Left ventricle myocardium inferior (tissue), 1 donor: ENCODE data around the gene KCTD16. TPM values are rescaled to one million over a fixed set of nuclear protein-coding genes. Genes with fewer than 3 reads are reported as not detected.

ENCODE experiments used
- DNase-seq: peaks from one replicate; pipeline ENCODE4 v3.0.0-alpha.2; 2020
- H3K27ac ChIP-seq: fragments of 200-600 bp; replicated peaks from 2 replicates; pipeline ENCODE4 v1.8.0; 2021
- H3K27me3 ChIP-seq: fragments of 200-600 bp; 2 replicates; pipeline ENCODE4 v1.8.0; 2021; ENCODE audit warnings: low read depth
- H3K36me3 ChIP-seq: fragments of 200-600 bp; 2 replicates; pipeline ENCODE4 v1.8.0; 2021
- H3K4me1 ChIP-seq: fragments of 200-600 bp; 2 replicates; pipeline ENCODE4 v1.8.0; 2021
- H3K4me3 ChIP-seq: fragments of 200-600 bp; 2 replicates; pipeline ENCODE4 v1.8.0; 2021; ENCODE audit warnings: mild to moderate bottlenecking, moderate library complexity
- H3K9me3 ChIP-seq: fragments of 200-600 bp; replicated peaks from 2 replicates; pipeline ENCODE4 v1.8.0; 2021
- intact Hi-C: fragments of 100-400 bp; cut with micrococcal nuclease; formaldehyde crosslinking; loops from one replicate; pipeline ENCODE4 v1.11.0; 2022
- total RNA-seq: library from RNA; stranded (reverse); fragmentation: NEBNext Ultra II Directional; extraction: Animal tissue kit (Norgen Biotek cat#: 25700); gene quantifications from one replicate; pipeline ENCODE4 v1.2.1, GENCODE V29; 2021
- TF ChIP-seq, protein P1 (sequence below): fragments of 200-600 bp; IDR thresholded peaks from 2 replicates; pipeline ENCODE4 v1.8.0; 2021; ENCODE audit warnings: antibody characterized with exemption, mild to moderate bottlenecking, borderline replicate concordance
- donor health status: DM: no; HTN: yes; CAD: no; lungs with severe emphysema.

Gene KCTD16
- total RNA-seq, 1 donor from 2014 or later, result 0.08 TPM

DNA sequence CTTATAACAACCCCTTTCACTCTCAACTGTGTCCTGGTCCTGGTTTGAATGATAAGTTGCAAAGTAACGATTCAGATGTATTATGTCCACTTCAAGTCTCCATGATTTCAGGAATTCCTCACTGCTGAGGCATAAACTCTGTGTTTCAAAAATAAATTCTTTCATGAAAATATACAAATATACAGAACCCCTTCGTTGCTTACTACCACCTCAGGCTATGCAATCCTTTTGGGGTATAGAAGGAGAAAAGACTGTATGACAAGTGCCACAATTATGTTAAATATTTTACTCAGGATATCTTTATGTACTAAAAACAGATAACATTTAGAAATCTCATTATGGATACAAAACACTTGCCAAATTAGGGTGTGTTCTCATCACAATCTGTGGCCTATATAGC is 190.7 kb downstream of the KCTD16 start:
- intact Hi-C loops, result no loop called here
- H3K36me3 ChIP-seq, result no peaks in the 10 kb centered on the region
- peaks cover 4% of the 10 kb centered on the region for H3K9me3 ChIP-seq
- H3K4me3 ChIP-seq, result no peak overlapping the region
- no peak overlapping the region for H3K27ac ChIP-seq
- DNase-seq, result no peak
- TF ChIP-seq, protein P1, sequence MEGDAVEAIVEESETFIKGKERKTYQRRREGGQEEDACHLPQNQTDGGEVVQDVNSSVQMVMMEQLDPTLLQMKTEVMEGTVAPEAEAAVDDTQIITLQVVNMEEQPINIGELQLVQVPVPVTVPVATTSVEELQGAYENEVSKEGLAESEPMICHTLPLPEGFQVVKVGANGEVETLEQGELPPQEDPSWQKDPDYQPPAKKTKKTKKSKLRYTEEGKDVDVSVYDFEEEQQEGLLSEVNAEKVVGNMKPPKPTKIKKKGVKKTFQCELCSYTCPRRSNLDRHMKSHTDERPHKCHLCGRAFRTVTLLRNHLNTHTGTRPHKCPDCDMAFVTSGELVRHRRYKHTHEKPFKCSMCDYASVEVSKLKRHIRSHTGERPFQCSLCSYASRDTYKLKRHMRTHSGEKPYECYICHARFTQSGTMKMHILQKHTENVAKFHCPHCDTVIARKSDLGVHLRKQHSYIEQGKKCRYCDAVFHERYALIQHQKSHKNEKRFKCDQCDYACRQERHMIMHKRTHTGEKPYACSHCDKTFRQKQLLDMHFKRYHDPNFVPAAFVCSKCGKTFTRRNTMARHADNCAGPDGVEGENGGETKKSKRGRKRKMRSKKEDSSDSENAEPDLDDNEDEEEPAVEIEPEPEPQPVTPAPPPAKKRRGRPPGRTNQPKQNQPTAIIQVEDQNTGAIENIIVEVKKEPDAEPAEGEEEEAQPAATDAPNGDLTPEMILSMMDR, result no peak
- H3K4me1 ChIP-seq, result no peaks in the 10 kb centered on the region
- peaks cover 23% of the 10 kb centered on the region for H3K27me3 ChIP-seq

DNA sequence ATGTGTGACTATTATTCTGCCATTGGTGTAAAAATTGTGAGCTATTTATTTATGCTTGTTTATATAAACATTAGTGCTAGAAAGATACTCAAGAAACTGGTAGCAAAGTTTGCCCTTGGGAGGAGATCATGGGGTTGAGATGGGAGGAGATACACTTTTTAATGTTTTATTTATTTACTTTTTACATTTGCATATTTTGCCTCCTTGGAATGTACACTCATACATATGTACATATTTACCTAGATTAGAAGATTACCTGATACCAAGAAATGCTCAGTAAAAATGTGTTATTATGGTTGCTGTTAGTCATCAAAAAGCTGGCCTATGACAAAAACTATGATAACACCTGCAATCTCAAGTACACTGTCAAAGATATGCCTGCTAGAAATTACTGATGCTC is 195.2 kb downstream of the KCTD16 start:
- no peak overlapping the region for H3K4me3 ChIP-seq
- no peak overlapping the region for H3K27ac ChIP-seq
- no peaks in the 10 kb centered on the region for H3K4me1 ChIP-seq
- DNase-seq, result no peak
- TF ChIP-seq, protein P1, result no peak
- no peaks in the 10 kb centered on the region for H3K9me3 ChIP-seq
- intact Hi-C loops, result no loop called here
- H3K36me3 ChIP-seq, result no peaks in the 10 kb centered on the region
- peaks cover 19% of the 10 kb centered on the region for H3K27me3 ChIP-seq

DNA sequence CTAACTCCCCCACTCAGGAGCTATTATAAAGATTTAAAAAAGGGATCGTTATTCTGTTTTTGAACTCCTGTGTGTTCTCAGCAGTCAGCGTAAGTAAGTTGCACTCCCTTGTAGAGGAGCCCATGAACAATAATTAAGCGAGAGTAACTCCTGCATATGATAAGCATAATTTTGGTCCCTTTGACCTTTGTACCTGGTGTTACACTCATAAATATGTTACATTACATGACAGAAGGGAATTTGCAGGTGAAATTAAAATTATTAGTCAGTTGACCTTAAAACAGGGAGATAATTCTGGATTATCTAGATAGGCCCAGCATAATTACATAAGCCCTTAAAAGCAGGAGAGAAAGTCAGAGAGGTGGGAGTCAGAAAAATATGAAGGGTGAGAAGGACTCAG is 197.3 kb downstream of the KCTD16 start:
- no peak for DNase-seq
- H3K27me3 ChIP-seq, result peaks cover 16% of the 10 kb centered on the region
- no peaks in the 10 kb centered on the region for H3K36me3 ChIP-seq
- H3K9me3 ChIP-seq, result no peaks in the 10 kb centered on the region
- H3K4me3 ChIP-seq, result no peak overlapping the region
- TF ChIP-seq, protein P1, result no peak
- no peaks in the 10 kb centered on the region for H3K4me1 ChIP-seq
- no peak overlapping the region for H3K27ac ChIP-seq
- intact Hi-C loops, result no loop called here

- Histone ChIP-seq H3K36me3 (no peaks in the 10 kb centered on the region), H3K27me3 (peaks cover 11% of the 10 kb centered on the region)
- TF ChIP-seq, protein P1, result no peak
These were observed 197.9 kb downstream of the KCTD16 start for GRCh38 chr5:144368556-144368955.

GRCh38 chr5:144369006-144369405 is 198.3 kb downstream of the KCTD16 start:
- H3K4me1 ChIP-seq, result no peaks in the 10 kb centered on the region
- TF ChIP-seq, protein P1, result no peak
- no peaks in the 10 kb centered on the region for H3K36me3 ChIP-seq
- intact Hi-C loops, result no loop called here
- H3K27me3 ChIP-seq, result peaks cover 6% of the 10 kb centered on the region
- no peak overlapping the region for H3K4me3 ChIP-seq
- no peaks in the 10 kb centered on the region for H3K9me3 ChIP-seq
- no peak for DNase-seq
- H3K27ac ChIP-seq, result no peak overlapping the region

More at GRCh38 chr5:144368556-144368955, 197.9 kb downstream of the KCTD16 start:
- no peak overlapping the region for H3K27ac ChIP-seq
- no peak overlapping the region for H3K4me3 ChIP-seq
- intact Hi-C loops, result no loop called here
- no peaks in the 10 kb centered on the region for H3K9me3 ChIP-seq
- DNase-seq, result no peak
- no peaks in the 10 kb centered on the region for H3K4me1 ChIP-seq

- Histone ChIP-seq H3K4me1 (no peaks in the 10 kb centered on the region), H3K36me3 (no peaks in the 10 kb centered on the region), H3K27me3 (no peaks in the 10 kb centered on the region), H3K4me3 (no peak overlapping the region), H3K9me3 (no peaks in the 10 kb centered on the region), H3K27ac (no peak overlapping the region)
- no peak for DNase-seq
- intact Hi-C loops, result no loop called here
- TF ChIP-seq, protein P1, result no peak
These were observed 199.6 kb downstream of the KCTD16 start for GRCh38 chr5:144370273-144370672.
